Measurements from ENCODE around the gene KAT8. TPM values are rescaled to one million over a fixed set of nuclear protein-coding genes. Genes with fewer than 3 reads are reported as not detected.

The KAT8 gene
- total RNA-seq, 2 experiments from 2014 or later: 54.8 to 56.1 TPM

- Mint-ChIP-seq H3K27ac (no peak overlapping the region), H3K4me3 (no peak overlapping the region), H3K9me3 (ENCODE audit: low read depth) (no peaks in the 10 kb centered on the region), H3K4me1 (peaks cover 45% of the 10 kb centered on the region), H3K27me3 (no peaks in the 10 kb centered on the region), H3K36me3 (peaks cover 29% of the 10 kb centered on the region)
- DNase-seq (no peak), ATAC-seq (no peak)
- CTCF ChIA-PET: interaction anchor here (1.0 to 1.6 kb wide), 3 partner anchors 13 to 94 kb away, joined by 3 read pairs; partner anchors contain the start of gene HSD3B7
Measured at GRCh38 chr16:31079342-31079944, 38.0 kb upstream of the KAT8 start.

- Mint-ChIP-seq H3K36me3 (peaks cover 29% of the 10 kb centered on the region), H3K4me3 (no peak overlapping the region), H3K27me3 (no peaks in the 10 kb centered on the region), H3K27ac (no peak overlapping the region), H3K9me3 (ENCODE audit: low read depth) (no peaks in the 10 kb centered on the region), H3K4me1 (peaks cover 38% of the 10 kb centered on the region)
- DNase-seq (no peak), ATAC-seq (no peak)
- CTCF ChIA-PET: interaction anchor here (1.0 to 1.6 kb wide), 3 partner anchors 12 to 95 kb away, joined by 3 read pairs; partner anchors contain the start of gene HSD3B7
Measured at GRCh38 chr16:31080035-31080629, 37.3 kb upstream of the KAT8 start.

- H3K36me3 Mint-ChIP-seq: peaks cover 29% of the 10 kb centered on the region
- DNase-seq: no peak
- no peaks in the 10 kb centered on the region for H3K27me3 Mint-ChIP-seq
- H3K4me1 Mint-ChIP-seq: peaks cover 33% of the 10 kb centered on the region
- CTCF ChIA-PET: interaction anchor here (1.6 kb wide), 1 partner anchor 13 kb away, joined by 3 read pairs; no protein-coding TSS in a partner anchor
- no peak for ATAC-seq
- no peak overlapping the region for H3K4me3 Mint-ChIP-seq
- no peaks in the 10 kb centered on the region for H3K9me3 Mint-ChIP-seq (ENCODE audit: low read depth)
- no peak overlapping the region for H3K27ac Mint-ChIP-seq
Measured at GRCh38 chr16:31080756-31081419, 36.6 kb upstream of the KAT8 start.

GRCh38 chr16:31081428-31082351 is 35.8 kb upstream of the KAT8 start:
- Mint-ChIP-seq H3K4me3 (no peak overlapping the region), H3K36me3 (peaks cover 29% of the 10 kb centered on the region), H3K27ac (peak overlapping the region; percentile 16), H3K9me3 (ENCODE audit: low read depth) (no peaks in the 10 kb centered on the region), H3K4me1 (peaks cover 31% of the 10 kb centered on the region), H3K27me3 (no peaks in the 10 kb centered on the region)
- no peak for ATAC-seq
- CTCF ChIA-PET: no interaction called here
- no peak for DNase-seq

- Mint-ChIP-seq H3K27me3 (no peaks in the 10 kb centered on the region), H3K4me3 (no peak overlapping the region), H3K27ac (peak overlapping the region; percentile 16), H3K9me3 (ENCODE audit: low read depth) (no peaks in the 10 kb centered on the region), H3K4me1 (peaks cover 31% of the 10 kb centered on the region), H3K36me3 (peaks cover 27% of the 10 kb centered on the region)
- CTCF ChIA-PET: no interaction called here
- ATAC-seq: no peak
- DNase-seq: no peak
Measured at GRCh38 chr16:31082368-31083045, 35.0 kb upstream of the KAT8 start.

GRCh38 chr16:31083081-31083480 is 34.4 kb upstream of the KAT8 start:
- Mint-ChIP-seq H3K4me3 (no peak overlapping the region), H3K36me3 (peaks cover 22% of the 10 kb centered on the region), H3K4me1 (peaks cover 27% of the 10 kb centered on the region), H3K27me3 (no peaks in the 10 kb centered on the region), H3K9me3 (ENCODE audit: low read depth) (no peaks in the 10 kb centered on the region), H3K27ac (no peak overlapping the region)
- DNase-seq (no peak), ATAC-seq (no peak)
- CTCF ChIA-PET: no interaction called here

- H3K36me3 Mint-ChIP-seq: peaks cover 17% of the 10 kb centered on the region
- DNase-seq: no peak
- H3K27ac Mint-ChIP-seq: no peak overlapping the region
- H3K9me3 Mint-ChIP-seq (ENCODE audit: low read depth): no peaks in the 10 kb centered on the region
- no peaks in the 10 kb centered on the region for H3K27me3 Mint-ChIP-seq
- CTCF ChIA-PET: no interaction called here
- H3K4me1 Mint-ChIP-seq: peaks cover 23% of the 10 kb centered on the region
- H3K4me3 Mint-ChIP-seq: no peak overlapping the region
- ATAC-seq: no peak
Measured at GRCh38 chr16:31083556-31083955, 33.9 kb upstream of the KAT8 start.

GRCh38 chr16:31083981-31084380 is 33.5 kb upstream of the KAT8 start:
- Mint-ChIP-seq H3K9me3 (ENCODE audit: low read depth) (no peaks in the 10 kb centered on the region), H3K4me1 (peaks cover 19% of the 10 kb centered on the region), H3K4me3 (no peak overlapping the region), H3K27me3 (no peaks in the 10 kb centered on the region), H3K36me3 (peaks cover 13% of the 10 kb centered on the region), H3K27ac (no peak overlapping the region)
- ATAC-seq (no peak), DNase-seq (no peak)
- CTCF ChIA-PET: interaction anchor here (1.4 kb wide), 1 partner anchor 99 kb away, joined by 4 read pairs; the partner anchor contains the start of gene HSD3B7

- Mint-ChIP-seq H3K4me3 (no peak overlapping the region), H3K36me3 (peaks cover 10% of the 10 kb centered on the region), H3K27me3 (no peaks in the 10 kb centered on the region), H3K9me3 (ENCODE audit: low read depth) (no peaks in the 10 kb centered on the region), H3K4me1 (peaks cover 11% of the 10 kb centered on the region), H3K27ac (no peak overlapping the region)
- DNase-seq (no peak), ATAC-seq (no peak)
- CTCF ChIA-PET: interaction anchor here (1.4 to 1.5 kb wide), 2 partner anchors 33 to 100 kb away, joined by 3 to 4 read pairs; partner anchors contain the start of genes HSD3B7 and KAT8
Measured at GRCh38 chr16:31084584-31085302, 32.7 kb upstream of the KAT8 start.

- Mint-ChIP-seq H3K4me1 (peaks cover 9% of the 10 kb centered on the region), H3K36me3 (peaks cover 9% of the 10 kb centered on the region), H3K27me3 (no peaks in the 10 kb centered on the region), H3K27ac (no peak overlapping the region), H3K4me3 (no peak overlapping the region), H3K9me3 (ENCODE audit: low read depth) (no peaks in the 10 kb centered on the region)
- DNase-seq (no peak), ATAC-seq (no peak)
- CTCF ChIA-PET: interaction anchor here (1.4 to 1.5 kb wide), 3 partner anchors 10 to 101 kb away, joined by 3 to 5 read pairs (median 4); partner anchors contain the start of genes HSD3B7, KAT8 and VKORC1
Measured at GRCh38 chr16:31085411-31085810, 32.1 kb upstream of the KAT8 start.

- H3K36me3 Mint-ChIP-seq: peaks cover 8% of the 10 kb centered on the region
- H3K4me3 Mint-ChIP-seq: no peak overlapping the region
- no peaks in the 10 kb centered on the region for H3K9me3 Mint-ChIP-seq (ENCODE audit: low read depth)
- H3K27ac Mint-ChIP-seq: no peak overlapping the region
- H3K4me1 Mint-ChIP-seq: peaks cover 2% of the 10 kb centered on the region
- no peaks in the 10 kb centered on the region for H3K27me3 Mint-ChIP-seq
- DNase-seq (no peak), ATAC-seq (no peak)
- CTCF ChIA-PET: interaction anchor here (1.4 to 1.5 kb wide), 2 partner anchors 9 to 31 kb away, joined by 3 to 5 read pairs; partner anchors contain the start of genes KAT8 and VKORC1
Measured at GRCh38 chr16:31085873-31086628, 31.4 kb upstream of the KAT8 start.

GRCh38 chr16:31086629-31086906 is 30.9 kb upstream of the KAT8 start:
- DNase-seq (no peak), ATAC-seq (no peak)
- no peaks in the 10 kb centered on the region for H3K9me3 Mint-ChIP-seq (ENCODE audit: low read depth)
- H3K36me3 Mint-ChIP-seq: peaks cover 8% of the 10 kb centered on the region
- H3K4me3 Mint-ChIP-seq: no peak overlapping the region
- CTCF ChIA-PET: interaction anchor here (1.4 kb wide), 1 partner anchor 9 kb away, joined by 5 read pairs; the partner anchor contains the start of gene VKORC1
- H3K4me1 Mint-ChIP-seq: peaks cover 2% of the 10 kb centered on the region
- H3K27me3 Mint-ChIP-seq: no peaks in the 10 kb centered on the region
- no peak overlapping the region for H3K27ac Mint-ChIP-seq
